ENCODE data around the gene TRIM6.
"Not testable (repeated sequence)": the region's sequence is repeated elsewhere in the genome, so short reads cannot be mapped to it uniquely, and the experiment has no call there.

Gene TRIM6

DNA sequence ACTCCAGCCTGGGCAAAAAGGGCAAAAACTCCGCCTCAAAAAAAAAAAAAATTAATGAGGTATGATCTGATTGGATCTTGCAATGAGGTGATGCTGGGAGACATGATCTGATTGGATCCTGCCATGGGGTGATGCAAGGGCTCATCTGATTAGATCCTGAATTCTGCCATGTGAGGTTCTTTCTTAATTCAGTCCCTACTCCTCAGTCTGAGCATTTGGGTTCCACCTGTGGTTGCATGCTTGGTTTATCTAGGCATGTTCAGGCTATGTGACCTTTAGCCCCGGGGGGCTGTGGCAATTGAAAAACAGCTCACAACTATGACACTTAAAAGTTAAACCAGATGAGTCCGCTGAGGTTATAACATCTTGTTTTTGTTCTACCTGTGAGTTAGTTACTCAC lies 4.8 kb upstream of the TRIM6 start:
- TF ChIP-seq, protein P1, sequence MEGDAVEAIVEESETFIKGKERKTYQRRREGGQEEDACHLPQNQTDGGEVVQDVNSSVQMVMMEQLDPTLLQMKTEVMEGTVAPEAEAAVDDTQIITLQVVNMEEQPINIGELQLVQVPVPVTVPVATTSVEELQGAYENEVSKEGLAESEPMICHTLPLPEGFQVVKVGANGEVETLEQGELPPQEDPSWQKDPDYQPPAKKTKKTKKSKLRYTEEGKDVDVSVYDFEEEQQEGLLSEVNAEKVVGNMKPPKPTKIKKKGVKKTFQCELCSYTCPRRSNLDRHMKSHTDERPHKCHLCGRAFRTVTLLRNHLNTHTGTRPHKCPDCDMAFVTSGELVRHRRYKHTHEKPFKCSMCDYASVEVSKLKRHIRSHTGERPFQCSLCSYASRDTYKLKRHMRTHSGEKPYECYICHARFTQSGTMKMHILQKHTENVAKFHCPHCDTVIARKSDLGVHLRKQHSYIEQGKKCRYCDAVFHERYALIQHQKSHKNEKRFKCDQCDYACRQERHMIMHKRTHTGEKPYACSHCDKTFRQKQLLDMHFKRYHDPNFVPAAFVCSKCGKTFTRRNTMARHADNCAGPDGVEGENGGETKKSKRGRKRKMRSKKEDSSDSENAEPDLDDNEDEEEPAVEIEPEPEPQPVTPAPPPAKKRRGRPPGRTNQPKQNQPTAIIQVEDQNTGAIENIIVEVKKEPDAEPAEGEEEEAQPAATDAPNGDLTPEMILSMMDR (IDR thresholded peaks at IDR 0.05), result no peak
- no peak for DNase-seq (ENCODE audit: low spot score)
- Histone ChIP-seq H3K4me3 (no peak overlapping the region), H3K27ac (no peak overlapping the region)

DNA sequence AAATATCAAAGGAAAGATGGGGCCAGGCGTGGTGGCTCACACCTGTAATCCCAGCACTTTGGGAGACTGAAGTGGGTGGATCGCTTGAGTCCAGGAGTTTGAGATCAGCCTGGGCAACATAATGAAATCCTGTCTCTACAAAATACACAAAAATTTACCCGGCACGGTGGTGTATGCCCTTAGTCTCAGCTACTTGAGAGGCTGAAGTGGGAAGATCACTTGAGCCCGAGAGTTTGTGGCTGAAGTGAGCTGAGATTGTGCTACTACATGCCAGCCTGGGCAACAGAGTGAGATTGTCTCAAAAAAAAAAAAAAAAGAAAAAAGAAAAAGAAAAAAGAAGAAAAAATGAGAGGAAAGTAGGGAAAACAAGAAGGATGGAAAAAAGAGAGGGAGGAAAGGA lies 3.8 kb upstream of the TRIM6 start:
- no peak overlapping the region for H3K27ac ChIP-seq
- no peak overlapping the region for H3K4me3 ChIP-seq
- TF ChIP-seq, protein P1 (IDR thresholded peaks at IDR 0.05), result no peak
- DNase-seq (ENCODE audit: low spot score), result no peak

DNA sequence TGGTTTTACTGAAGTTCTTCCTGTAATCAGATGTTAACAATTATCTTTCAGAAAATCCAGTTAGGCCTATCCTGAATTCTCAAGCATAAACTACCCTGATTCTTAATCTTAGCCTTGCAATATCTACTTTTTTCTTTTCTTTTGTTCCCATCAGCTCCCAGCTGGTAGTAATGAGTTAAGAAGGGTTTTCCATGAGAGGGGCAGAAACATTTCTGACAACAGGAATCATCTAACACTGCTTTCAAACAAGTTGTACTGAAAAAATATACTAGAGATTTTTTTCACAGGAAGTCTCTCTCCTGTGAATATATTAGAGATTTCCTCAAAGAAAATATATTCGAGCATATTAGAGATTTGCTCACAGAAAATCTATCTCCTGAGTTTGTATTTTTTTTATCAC lies 3.3 kb upstream of the TRIM6 start:
- DNase-seq (ENCODE audit: low spot score), result no peak
- Histone ChIP-seq H3K4me3 (no peak overlapping the region), H3K27ac (no peak overlapping the region)
- TF ChIP-seq, protein P1 (IDR thresholded peaks at IDR 0.05), result no peak

DNA sequence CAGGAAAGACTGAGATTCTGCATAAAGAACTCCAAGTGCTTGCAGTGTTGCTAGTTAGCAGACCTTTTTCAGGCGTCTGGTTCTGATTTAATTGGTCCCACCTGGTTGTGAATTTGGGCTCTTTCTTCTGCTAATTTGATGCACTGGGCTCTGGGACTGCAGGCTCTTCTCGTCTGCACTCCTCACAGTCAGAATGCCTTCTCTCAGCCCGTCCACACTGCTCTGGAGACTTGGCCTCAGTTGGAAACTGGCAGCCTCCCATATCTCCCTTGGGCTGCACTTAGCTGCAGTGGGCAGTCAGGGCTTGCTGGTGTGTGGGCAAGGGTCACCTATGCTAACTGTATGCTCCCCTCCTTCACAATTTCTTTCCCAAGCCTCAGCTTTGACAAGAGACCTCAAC lies 1.5 kb downstream of the TRIM6 start:
- DNase-seq (ENCODE audit: low spot score), result no peak
- Histone ChIP-seq H3K27ac (no peak overlapping the region), H3K4me3 (no peak overlapping the region)
- TF ChIP-seq, protein P1 (IDR thresholded peaks at IDR 0.05), result no peak

DNA sequence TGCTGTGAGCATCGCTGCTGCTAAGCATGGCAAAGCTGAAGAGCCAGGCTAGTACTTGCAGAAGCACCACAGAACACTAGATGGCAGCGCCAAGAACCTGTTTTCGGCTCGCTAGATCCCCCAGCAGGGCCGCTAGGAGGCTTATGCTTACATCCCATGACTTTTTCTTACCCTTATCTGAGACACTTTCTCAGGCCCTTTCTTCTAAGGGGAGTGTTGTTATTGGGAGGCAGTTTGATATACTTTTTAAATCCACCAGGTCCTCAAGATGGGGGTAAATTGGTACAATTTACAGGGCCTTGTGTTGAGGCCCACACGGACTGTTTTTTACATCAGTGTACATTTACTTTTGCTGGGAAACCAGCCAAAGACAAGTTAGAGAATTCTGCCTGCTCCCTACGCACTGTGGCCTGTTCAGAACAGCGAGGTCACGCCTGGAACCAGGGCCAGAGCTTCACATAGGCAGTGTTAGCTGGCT lies 4.0 kb downstream of the TRIM6 start:
- peak overlapping the region; percentile 44 to 52 for H3K27ac ChIP-seq
- DNase-seq (ENCODE audit: low spot score), result no peak
- no peak overlapping the region for H3K4me3 ChIP-seq
- TF ChIP-seq, protein P1 (IDR thresholded peaks at IDR 0.05), result peak; percentile 43

DNA sequence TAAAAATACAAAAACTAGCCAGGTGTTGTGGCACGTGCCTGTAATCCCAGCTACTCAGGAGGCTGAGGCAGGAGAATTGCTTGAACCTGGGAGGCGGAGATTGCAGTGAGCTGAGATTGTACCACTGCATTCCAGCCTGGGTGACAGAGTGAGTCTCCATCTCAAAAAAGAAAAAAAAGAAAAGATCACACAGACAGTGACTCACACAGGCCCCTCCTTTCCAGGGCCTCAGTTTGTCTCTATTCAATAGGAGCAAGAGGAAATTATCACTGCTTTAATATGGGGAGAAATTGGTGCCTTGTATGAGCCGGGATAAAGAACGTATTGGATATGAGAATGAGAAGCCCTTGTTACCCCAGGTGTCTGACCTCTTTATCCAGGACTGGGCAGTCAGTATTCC lies 6.4 kb downstream of the TRIM6 start:
- DNase-seq (ENCODE audit: low spot score); H3K4me3 ChIP-seq; H3K27ac ChIP-seq: not testable (repeated sequence)

DNA sequence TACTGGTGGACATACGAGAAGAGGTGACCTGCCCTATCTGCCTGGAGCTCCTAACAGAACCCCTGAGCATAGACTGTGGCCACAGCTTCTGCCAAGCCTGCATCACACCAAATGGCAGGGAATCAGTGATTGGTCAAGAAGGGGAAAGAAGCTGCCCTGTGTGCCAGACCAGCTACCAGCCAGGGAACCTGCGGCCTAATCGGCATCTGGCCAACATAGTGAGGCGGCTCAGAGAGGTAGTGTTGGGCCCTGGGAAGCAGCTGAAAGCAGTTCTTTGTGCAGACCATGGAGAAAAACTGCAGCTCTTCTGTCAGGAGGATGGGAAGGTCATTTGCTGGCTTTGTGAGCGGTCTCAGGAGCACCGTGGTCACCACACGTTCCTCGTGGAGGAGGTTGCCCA lies 6.9 kb downstream of the TRIM6 start:
- DNase-seq (ENCODE audit: low spot score), result no peak
- TF ChIP-seq, protein P1 (IDR thresholded peaks at IDR 0.05), result no peak
- H3K4me3 ChIP-seq, result no peak overlapping the region
- no peak overlapping the region for H3K27ac ChIP-seq

DNA sequence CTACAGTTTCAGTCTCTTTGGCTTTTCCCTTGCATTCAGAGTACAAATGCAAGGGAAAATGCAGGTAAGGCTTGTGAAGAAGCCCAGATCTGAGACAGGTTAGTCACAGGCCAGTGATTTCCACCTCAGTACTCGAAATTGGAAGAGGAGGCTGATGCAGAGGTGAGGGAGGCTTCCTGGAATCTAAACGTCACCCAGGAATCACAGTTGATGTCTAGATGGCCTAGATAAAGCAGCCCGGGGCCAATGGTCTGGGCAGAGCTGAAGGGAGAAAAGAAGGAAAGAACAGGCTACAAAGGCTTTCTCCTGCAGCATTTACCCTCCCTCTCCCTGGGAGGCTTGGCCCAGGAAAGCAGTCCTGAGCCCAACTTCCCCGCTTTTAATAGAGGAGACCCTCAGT lies 8.5 kb downstream of the TRIM6 start:
- no peak overlapping the region for H3K27ac ChIP-seq
- DNase-seq (ENCODE audit: low spot score), result no peak
- TF ChIP-seq, protein P1 (IDR thresholded peaks at IDR 0.05), result no peak
- no peak overlapping the region for H3K4me3 ChIP-seq

Data from coronary artery (tissue), 2 donors.